ENCODE measurements around the gene IER5. TPM values are rescaled to one million over a fixed set of nuclear protein-coding genes. Genes with fewer than 3 reads are reported as not detected.
A peak's percentile ranks its signal among the peaks of the same experiment; 100 is the strongest.

The IER5 gene
- total and polyA plus RNA-seq, 2 experiments from 2014 or later: 8.1 to 38.5 TPM

- no peak for DNase-seq
- in situ Hi-C loops (cut with MboI): no loop called here
- Histone ChIP-seq H3K9me3 (ENCODE audit: low read depth) (no peaks in the 10 kb centered on the region), H3K36me3 (ENCODE audit: low read depth) (no peaks in the 10 kb centered on the region), H3K27me3 (replicated peaks; ENCODE audit: insufficient read depth) (no peaks in the 10 kb centered on the region), H2AFZ (no peak overlapping the region), H3K4me2 (ENCODE audit: unreplicated experiment) (no peak overlapping the region), H3K4me3 (peak overlapping the region; percentile 97; the same call in 1 of the 2 replicates), H4K20me1 (ENCODE audit: insufficient read depth) (no peaks in the 10 kb centered on the region), H3K4me1 (ENCODE audit: insufficient read depth) (peaks cover 52% of the 10 kb centered on the region), H3K27ac (no peak overlapping the region), H3K9me2 (ENCODE audit: insufficient read depth) (no peaks in the 10 kb centered on the region), H3K79me2 (ENCODE audit: insufficient read depth) (peaks cover 19% of the 10 kb centered on the region; the same call in 1 of the 2 replicates), H3K9ac (no peak overlapping the region), H3F3A (ENCODE audit: insufficient read depth) (peaks cover 53% of the 10 kb centered on the region)
- 97 to 98% methylated on average over 7 of the region's 7 CpGs for WGBS, 2 experiments (ENCODE audit: low coverage in 1 of 2, low lambda C conversion rate in 2 of 2, missing lambda C conversion rate in 2 of 2)
- TF ChIP-seq EZH2phosphoT487 (IDR thresholded peaks at IDR 0.05; ENCODE audit: insufficient read depth, low read depth) (no peak), EZH2 (IDR thresholded peaks at IDR 0.05; ENCODE audit: insufficient read depth, poor library complexity, severe bottlenecking) (no peak)
Measured at GRCh38 chr1:181103399-181103798, 14.9 kb downstream of the IER5 start.

GRCh38 chr1:181104042-181104789, 15.7 kb downstream of the IER5 start:
- Histone ChIP-seq H3K27me3 (replicated peaks; ENCODE audit: insufficient read depth) (no peaks in the 10 kb centered on the region), H3K4me2 (ENCODE audit: unreplicated experiment) (peak overlapping the region; percentile 93), H3K4me1 (ENCODE audit: insufficient read depth) (peaks cover 48% of the 10 kb centered on the region), H3K36me3 (ENCODE audit: low read depth) (no peaks in the 10 kb centered on the region), H3K9ac (peak overlapping the region; percentile 96), H3K9me3 (ENCODE audit: low read depth) (no peaks in the 10 kb centered on the region), H3K4me3 (peak overlapping the region; percentile 97), H3K79me2 (ENCODE audit: insufficient read depth) (peaks cover 19% of the 10 kb centered on the region; the same call in 1 of the 2 replicates), H4K20me1 (ENCODE audit: insufficient read depth) (no peaks in the 10 kb centered on the region), H3K9me2 (ENCODE audit: insufficient read depth) (no peaks in the 10 kb centered on the region), H3F3A (ENCODE audit: insufficient read depth) (peaks cover 48% of the 10 kb centered on the region), H2AFZ (peak overlapping the region; percentile 83), H3K27ac (peak overlapping the region; percentile 44)
- WGBS, 2 experiments (ENCODE audit: low coverage in 1 of 2, low lambda C conversion rate in 2 of 2, missing lambda C conversion rate in 2 of 2): 32 to 35% methylated on average over 17 of the region's 17 CpGs
- in situ Hi-C loops (cut with MboI): no loop called here
- no peak for TF ChIP-seq EZH2 (IDR thresholded peaks at IDR 0.05; ENCODE audit: insufficient read depth, poor library complexity, severe bottlenecking)
- TF ChIP-seq EZH2phosphoT487 (IDR thresholded peaks at IDR 0.05; ENCODE audit: insufficient read depth, low read depth): no peak
- no peak for DNase-seq

- Histone ChIP-seq H3K36me3 (ENCODE audit: low read depth) (no peaks in the 10 kb centered on the region), H3K27me3 (replicated peaks; ENCODE audit: insufficient read depth) (no peaks in the 10 kb centered on the region), H3K4me2 (ENCODE audit: unreplicated experiment) (peak overlapping the region; percentile 93), H3K4me1 (ENCODE audit: insufficient read depth) (peaks cover 43% of the 10 kb centered on the region), H3K27ac (peak overlapping the region; percentile 44), H3K4me3 (peak overlapping the region; percentile 97), H3F3A (ENCODE audit: insufficient read depth) (peaks cover 43% of the 10 kb centered on the region), H3K9ac (peak overlapping the region; percentile 96), H3K79me2 (ENCODE audit: insufficient read depth) (peaks cover 19% of the 10 kb centered on the region; the same call in 1 of the 2 replicates), H3K9me3 (ENCODE audit: low read depth) (no peaks in the 10 kb centered on the region), H2AFZ (peak overlapping the region; percentile 83), H4K20me1 (ENCODE audit: insufficient read depth) (no peaks in the 10 kb centered on the region), H3K9me2 (ENCODE audit: insufficient read depth) (no peaks in the 10 kb centered on the region)
- 3% methylated on average over 28 of the region's 28 CpGs for WGBS, 2 experiments (ENCODE audit: low coverage in 1 of 2, low lambda C conversion rate in 2 of 2, missing lambda C conversion rate in 2 of 2)
- TF ChIP-seq EZH2phosphoT487 (IDR thresholded peaks at IDR 0.05; ENCODE audit: insufficient read depth, low read depth) (no peak), EZH2 (IDR thresholded peaks at IDR 0.05; ENCODE audit: insufficient read depth, poor library complexity, severe bottlenecking) (no peak)
- in situ Hi-C loops (cut with MboI): no loop called here
- peak; percentile 71 for DNase-seq
Measured at GRCh38 chr1:181104790-181105133, 16.3 kb downstream of the IER5 start.

GRCh38 chr1:181105134-181106021, 16.9 kb downstream of the IER5 start:
- DNase-seq: peak; percentile 93
- peak overlapping the region; percentile 83 for H2AFZ ChIP-seq
- H3K27me3 ChIP-seq (replicated peaks; ENCODE audit: insufficient read depth): no peaks in the 10 kb centered on the region
- 3 to 5% methylated on average over 46 to 67 of the region's 104 CpGs for WGBS, 2 experiments (ENCODE audit: low coverage in 1 of 2, low lambda C conversion rate in 2 of 2, missing lambda C conversion rate in 2 of 2)
- in situ Hi-C loops (cut with MboI): no loop called here
- peak overlapping the region; percentile 44 for H3K27ac ChIP-seq
- no peaks in the 10 kb centered on the region for H3K9me2 ChIP-seq (ENCODE audit: insufficient read depth)
- peaks cover 37% of the 10 kb centered on the region for H3K4me1 ChIP-seq (ENCODE audit: insufficient read depth)
- peaks cover 37% of the 10 kb centered on the region for H3F3A ChIP-seq (ENCODE audit: insufficient read depth)
- no peaks in the 10 kb centered on the region for H4K20me1 ChIP-seq (ENCODE audit: insufficient read depth)
- H3K79me2 ChIP-seq (ENCODE audit: insufficient read depth): peaks cover 19% of the 10 kb centered on the region; the same call in 1 of the 2 replicates
- H3K9me3 ChIP-seq (ENCODE audit: low read depth): no peaks in the 10 kb centered on the region
- H3K4me3 ChIP-seq: peak overlapping the region; percentile 97
- peak overlapping the region; percentile 93 for H3K4me2 ChIP-seq (ENCODE audit: unreplicated experiment)
- no peaks in the 10 kb centered on the region for H3K36me3 ChIP-seq (ENCODE audit: low read depth)
- TF ChIP-seq EZH2 (IDR thresholded peaks at IDR 0.05; ENCODE audit: insufficient read depth, poor library complexity, severe bottlenecking) (no peak), EZH2phosphoT487 (IDR thresholded peaks at IDR 0.05; ENCODE audit: insufficient read depth, low read depth) (no peak)
- peak overlapping the region; percentile 96 for H3K9ac ChIP-seq
